Stimulated activated CD4-positive, alpha-beta T cell treated with anti-CD3 and anti-CD28 coated beads, Interleukin-1b, Interleukin-23, amount 100 ng/mL, for 1 hour (primary cell): Measurements from ENCODE around the gene CHKA.

ENCODE experiments used
- DNase-seq, 2 donors: peaks; one replicate each; pipeline ENCODE4 v3.0.0-alpha.2; 2020; ENCODE audit warnings: low read depth in 2 of 2

The CHKA gene

GRCh38 chr11:68121067-68121899, at the start of gene CHKA:
TSS of gene CHKA (minus strand) at chr11:68121388. CDS start at chr11:68121177, 211 bp downstream.
- peak; percentile 55 to 82 for DNase-seq

DNA sequence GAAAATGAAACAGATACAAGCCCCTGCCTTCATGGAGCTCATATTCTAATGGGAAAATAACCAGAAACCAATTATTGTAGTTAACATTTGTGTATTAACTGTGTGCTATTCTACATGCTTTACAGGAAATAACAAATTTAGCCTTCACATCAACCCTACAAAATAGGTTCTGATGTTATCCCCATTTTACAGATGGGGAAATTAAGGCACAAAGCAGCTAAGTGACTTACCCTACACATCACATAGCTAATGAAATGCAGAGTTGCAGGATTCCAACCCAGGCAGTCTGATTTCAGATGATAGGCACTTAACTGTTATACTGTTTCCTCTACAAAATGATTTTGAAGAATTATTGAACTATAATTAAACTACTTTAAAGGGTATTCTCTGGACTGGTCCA, 48.3 kb upstream of the CHKA start:
- DNase-seq, result no peak

- no peak for DNase-seq
Observed at GRCh38 chr11:68168694-68169093, 47.5 kb upstream of the CHKA start.

DNA sequence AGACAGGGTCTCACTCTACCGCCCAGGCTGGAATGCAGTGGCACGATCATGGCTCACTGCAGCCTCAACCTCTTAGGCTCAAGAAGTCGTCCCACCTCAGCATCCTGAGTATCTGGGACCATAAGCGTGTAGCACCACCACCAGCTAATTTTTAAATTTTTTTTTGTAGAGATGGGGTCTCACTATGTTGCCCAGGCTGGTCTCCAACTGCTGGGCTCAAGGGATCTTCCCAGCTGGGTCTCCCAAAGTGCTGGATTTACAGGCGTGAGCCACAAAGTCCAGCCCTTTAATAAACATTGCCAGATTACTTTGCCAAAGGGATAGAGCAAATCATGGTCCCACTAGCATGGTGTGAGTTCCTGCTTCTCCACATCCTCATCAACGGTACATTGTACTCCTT, 46.3 kb upstream of the CHKA start:
- DNase-seq, result no peak

DNA sequence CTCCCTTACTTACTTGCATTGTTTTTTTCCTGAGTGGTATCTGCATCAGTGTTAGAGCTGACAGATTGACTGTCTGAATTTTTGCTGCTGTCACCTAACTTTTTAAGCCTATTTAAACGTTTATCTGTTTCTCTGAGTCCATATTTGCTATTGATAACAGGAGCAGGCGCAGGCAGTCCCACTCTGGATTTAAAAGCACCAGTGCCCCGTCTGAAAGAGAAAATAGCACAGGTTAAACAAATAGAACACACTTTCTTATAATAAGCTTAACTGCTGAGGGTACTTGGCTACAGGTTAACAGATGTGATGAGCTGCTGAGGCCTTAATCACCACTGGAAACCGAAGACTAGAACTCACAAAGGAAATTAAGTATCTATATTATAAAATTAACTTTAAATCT, 45.8 kb upstream of the CHKA start:
- no peak for DNase-seq

DNA sequence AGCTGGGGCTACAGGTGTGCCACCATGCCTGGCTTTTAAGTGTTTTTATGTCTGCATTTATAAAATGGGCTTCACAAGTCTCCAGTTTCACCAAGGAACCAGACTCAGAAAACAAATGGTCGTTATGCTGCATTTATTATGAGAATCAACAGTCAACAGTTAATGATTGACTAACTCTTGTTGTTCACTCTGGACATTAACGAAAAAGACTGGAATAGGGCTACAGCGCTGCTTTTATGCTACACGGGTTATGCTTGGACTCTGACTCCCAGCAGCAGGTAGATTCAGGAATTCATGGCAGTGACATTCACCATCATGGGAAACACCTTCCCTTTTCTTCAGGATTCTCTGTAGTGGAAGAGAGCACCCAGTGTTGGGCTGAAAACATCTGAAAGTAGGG, 44.4 kb upstream of the CHKA start:
- DNase-seq, result no peak

GRCh38 chr11:68164437-68164836, 43.2 kb upstream of the CHKA start:
- DNase-seq, result no peak

- DNase-seq, result no peak
Observed at GRCh38 chr11:68163691-68164090, 42.5 kb upstream of the CHKA start.

DNA sequence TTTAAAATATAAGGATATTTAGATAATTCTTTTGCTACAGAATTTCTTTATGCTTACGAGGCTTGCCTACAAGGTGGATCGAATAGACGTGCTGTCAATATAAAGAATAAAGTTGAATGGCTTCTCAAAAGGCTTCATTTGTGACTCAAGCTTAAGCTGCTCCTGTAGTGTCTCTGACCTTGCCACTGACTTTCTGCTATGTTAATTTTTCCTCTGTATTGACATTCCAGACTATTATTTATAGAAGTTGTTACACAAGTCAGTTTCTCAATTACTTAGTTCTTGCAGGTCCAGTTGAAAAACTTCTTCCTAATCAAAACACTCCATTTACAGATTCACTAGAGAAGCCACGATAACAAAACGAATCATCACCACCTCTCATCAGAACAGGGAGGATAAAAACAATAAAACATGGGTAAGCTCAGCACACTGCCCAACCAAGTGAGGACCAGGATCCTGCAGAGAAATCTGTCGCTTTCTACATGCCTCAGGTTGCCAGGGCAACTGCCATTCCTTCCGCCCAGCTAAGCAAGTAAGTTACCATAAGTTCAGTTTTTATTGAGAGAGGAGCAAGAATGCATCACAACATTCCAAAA, 39.0 kb upstream of the CHKA start:
- no peak for DNase-seq

DNA sequence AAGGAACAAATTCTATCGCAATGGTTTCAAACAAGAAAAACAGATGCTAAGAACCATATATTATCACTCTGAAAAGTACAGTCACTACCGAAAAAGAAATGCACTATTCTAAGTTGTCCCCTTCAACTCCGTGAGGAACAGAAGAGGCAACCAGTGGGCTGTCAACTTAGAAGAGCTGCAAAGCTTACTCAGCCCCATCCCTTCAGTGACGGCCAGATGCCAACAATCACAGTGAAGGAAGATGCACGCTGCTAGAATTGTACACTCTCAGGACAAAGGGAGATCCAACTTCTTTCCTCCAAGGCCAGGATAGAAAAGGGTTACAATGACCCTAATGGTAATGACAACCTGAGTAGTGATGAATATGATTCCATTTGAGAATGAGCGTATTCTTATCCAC, 38.5 kb upstream of the CHKA start:
- DNase-seq, result no peak

DNA sequence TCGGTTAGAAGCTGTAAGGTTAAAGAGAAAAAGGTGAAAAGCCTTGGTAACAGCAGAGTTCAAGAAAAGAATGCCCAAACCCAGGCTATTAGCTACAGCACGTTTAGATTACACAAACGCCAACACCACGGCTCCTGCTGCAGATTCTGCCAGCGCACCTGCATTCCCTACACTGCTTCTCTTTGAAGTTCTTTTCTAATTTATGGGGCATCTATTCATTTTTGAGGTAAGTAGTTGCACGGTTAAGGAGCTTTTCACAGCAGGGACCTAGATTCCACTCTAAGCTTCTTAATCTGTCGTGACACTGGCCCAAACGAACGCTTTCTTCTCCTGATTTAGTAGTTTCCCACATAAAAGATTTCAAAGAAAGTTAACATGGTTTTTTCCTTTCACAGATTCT, 38.0 kb upstream of the CHKA start:
- DNase-seq, result no peak

DNA sequence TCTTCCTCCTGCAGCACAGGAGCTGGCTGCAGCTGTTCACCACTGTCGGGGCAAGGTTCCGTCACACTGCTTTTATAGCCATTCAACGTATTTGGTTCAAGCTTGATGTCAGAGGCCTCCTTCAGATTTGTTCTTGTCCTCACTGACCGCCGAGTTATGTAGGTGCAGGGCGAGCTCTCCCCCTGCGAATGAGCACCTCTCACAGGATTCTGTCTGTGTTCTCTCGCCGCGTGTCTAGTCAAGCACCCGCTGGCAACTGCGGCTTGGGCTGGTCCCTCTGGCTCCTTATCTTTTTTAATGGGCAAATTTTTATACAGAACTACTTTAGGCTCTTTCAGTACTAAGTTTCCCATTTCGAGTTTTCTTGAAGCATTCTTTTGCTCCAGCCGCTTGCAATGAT, 37.4 kb upstream of the CHKA start:
- no peak for DNase-seq

GRCh38 chr11:68153742-68154141, 32.6 kb upstream of the CHKA start:
- no peak for DNase-seq

- DNase-seq, result no peak
Observed at GRCh38 chr11:68150037-68150436, 28.8 kb upstream of the CHKA start.

GRCh38 chr11:68149417-68149816, 28.2 kb upstream of the CHKA start:
- DNase-seq, result no peak

- DNase-seq, result no peak
Observed at GRCh38 chr11:68148879-68149278, 27.7 kb upstream of the CHKA start.

GRCh38 chr11:68148071-68148805, 27.1 kb upstream of the CHKA start:
- no peak for DNase-seq

- no peak for DNase-seq
Observed at GRCh38 chr11:68146704-68147474, 25.7 kb upstream of the CHKA start.

- DNase-seq, result no peak
Observed at GRCh38 chr11:68146010-68146540, 24.9 kb upstream of the CHKA start.

GRCh38 chr11:68145120-68145866, 24.1 kb upstream of the CHKA start:
- no peak for DNase-seq

DNA sequence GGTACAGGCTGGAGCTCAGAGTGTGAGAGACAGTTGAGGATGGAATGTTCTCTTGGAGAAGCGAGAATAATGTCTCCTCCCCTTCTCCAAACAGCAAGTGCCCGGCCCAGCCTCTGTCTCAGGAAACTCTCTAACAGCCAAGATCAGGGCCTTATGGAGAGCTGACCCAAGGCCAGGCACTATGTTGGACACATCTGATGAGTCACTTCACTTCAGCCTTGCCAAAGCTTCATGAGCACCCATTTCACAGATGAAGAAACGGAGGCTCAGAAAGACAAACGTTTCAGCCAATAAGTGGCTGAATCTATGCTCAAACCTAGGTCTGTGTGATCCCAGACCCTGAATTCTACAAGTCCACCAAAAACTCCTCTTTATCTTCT, 22.1 kb upstream of the CHKA start:
- no peak for DNase-seq
